Activated CD8-positive, alpha-beta memory T cell treated with anti-CD3 and anti-CD28 coated beads, Interleukin-2, amount 50 U/mL, for 1 hour (primary cell): ENCODE results near the gene MYL9.
"Not testable (repeated sequence)": the region's sequence is repeated elsewhere in the genome, so short reads cannot be mapped to it uniquely, and the experiment has no call there.

Experiments
- DNase-seq: peaks from one replicate; pipeline ENCODE4 v3.0.0-alpha.2; 2020; ENCODE audit errors: extremely low read depth

MYL9 gene

GRCh38 chr20:36541227-36541767 is at the start of gene MYL9:
MYL9 (plus strand) TSS chr20:36541519; CDS start chr20:36544885, 3,366 bp downstream.
- DNase-seq = no peak

GRCh38 chr20:36491901-36492617 is 49.3 kb upstream of the MYL9 start:
- no peak for DNase-seq

GRCh38 chr20:36493051-36493800 is 48.1 kb upstream of the MYL9 start:
- no peak for DNase-seq

GRCh38 chr20:36493801-36494114 is 47.6 kb upstream of the MYL9 start:
- DNase-seq = no peak

- DNase-seq = no peak
Measured at GRCh38 chr20:36496707-36497669, 44.3 kb upstream of the MYL9 start.

- no peak for DNase-seq
Measured at GRCh38 chr20:36497856-36498255, 43.5 kb upstream of the MYL9 start.

- DNase-seq = no peak
Measured at GRCh38 chr20:36498386-36499179, 42.7 kb upstream of the MYL9 start.

- DNase-seq = no peak
Measured at GRCh38 chr20:36499211-36499610, 42.1 kb upstream of the MYL9 start.

- no peak for DNase-seq
Measured at GRCh38 chr20:36499723-36500501, 41.4 kb upstream of the MYL9 start.

- no peak for DNase-seq
Measured at GRCh38 chr20:36501367-36502006, 39.8 kb upstream of the MYL9 start.

- DNase-seq = no peak
Measured at GRCh38 chr20:36504295-36504694, 37.0 kb upstream of the MYL9 start.

GRCh38 chr20:36506253-36506652 is 35.1 kb upstream of the MYL9 start:
- no peak for DNase-seq

GRCh38 chr20:36507746-36508145 is 33.6 kb upstream of the MYL9 start:
- DNase-seq = no peak

GRCh38 chr20:36519012-36519719 is 22.2 kb upstream of the MYL9 start:
- no peak for DNase-seq

GRCh38 chr20:36519944-36520343 is 21.4 kb upstream of the MYL9 start:
- no peak for DNase-seq

GRCh38 chr20:36521526-36521925 is 19.8 kb upstream of the MYL9 start:
- DNase-seq = no peak

- not testable (repeated sequence) for DNase-seq
Measured at GRCh38 chr20:36522412-36522811, 18.9 kb upstream of the MYL9 start.

- DNase-seq = no peak
Measured at GRCh38 chr20:36523341-36523740, 18.0 kb upstream of the MYL9 start.
